Caco-2 (cell line): ENCODE measurements around the gene NRXN3. TPM values are rescaled to one million over a fixed set of nuclear protein-coding genes. Genes with fewer than 3 reads are reported as not detected.

Experiments
- BruUV-seq: library from RNA; stranded (reverse); fragments of 400-500 nt; replicated peaks from 2 replicates; lab custom pipeline; 2021; lab: Mats Ljungman, UMichigan
- CTCF ChIA-PET: fragments of 300-600 bp; sonication (Branson Sonifier 250); formaldehyde crosslinking; loops from one replicate; lab custom pipeline; 2022; ENCODE audit warnings: antibody characterized with exemption; lab: Charles Lee
- POLR2A ChIA-PET: fragments of 300-600 bp; sonication (Branson Sonifier 250); formaldehyde crosslinking; loops from one replicate; lab custom pipeline; 2022; ENCODE audit warnings: antibody characterized with exemption; lab: Charles Lee
- DNase-seq, 2 experiments: peaks; one replicate each; pipeline versions ENCODE4 v3.0.0 to v3.0.0-alpha.2; 2020 to 2022
- H3K27me3 ChIP-seq: replicated peaks from 2 replicates; pipeline ENCODE4 v1.6.0; 2011; ENCODE audit warnings: low read length; ENCODE audit not compliant: control insufficient read depth, insufficient read depth
- H3K36me3 ChIP-seq: 2 replicates; pipeline ENCODE4 v1.5.1; 2011; ENCODE audit warnings: low read length; ENCODE audit not compliant: control insufficient read depth, insufficient read depth
- H3K4me1 ChIP-seq: fragments of 250-450 bp; sonication (Bioruptor Pico); 2 replicates; pipeline ENCODE4 v1.5.1; 2020; ENCODE audit warnings: mild to moderate bottlenecking
- H3K4me3 ChIP-seq: 2 replicates; pipeline ENCODE4 v1.5.1; 2011; ENCODE audit warnings: low read depth, mild to moderate bottlenecking, control low read depth, low read length
- H3K9me3 ChIP-seq: fragments of 250-450 bp; sonication (Bioruptor Pico); 2 replicates; pipeline ENCODE4 v1.5.1; 2020; ENCODE audit warnings: mild to moderate bottlenecking, moderate library complexity
- H3K27ac Mint-ChIP-seq: one replicate; pipeline ENCODE4 v1.8.0; 2022; ENCODE audit warnings: mixed read lengths; ENCODE audit not compliant: unreplicated experiment
- H3K27me3 Mint-ChIP-seq: one replicate; pipeline ENCODE4 v1.8.0; 2022; ENCODE audit warnings: mixed read lengths; ENCODE audit not compliant: insufficient read depth, unreplicated experiment
- H3K36me3 Mint-ChIP-seq: one replicate; pipeline ENCODE4 v1.8.0; 2022; ENCODE audit warnings: mild to moderate bottlenecking, mixed read lengths; ENCODE audit not compliant: insufficient read depth, unreplicated experiment
- H3K4me1 Mint-ChIP-seq: one replicate; pipeline ENCODE4 v1.8.0; 2022; ENCODE audit warnings: low read depth, mixed read lengths; ENCODE audit not compliant: unreplicated experiment
- H3K4me3 Mint-ChIP-seq: one replicate; pipeline ENCODE4 v1.8.0; 2022; ENCODE audit warnings: mild to moderate bottlenecking, moderate library complexity, mixed read lengths; ENCODE audit not compliant: unreplicated experiment
- H3K9me3 Mint-ChIP-seq: one replicate; pipeline ENCODE4 v1.8.0; 2022; ENCODE audit warnings: mixed read lengths; ENCODE audit not compliant: unreplicated experiment
- CTCF ChIP-seq, 2 experiments: fragments of 200-600 bp in 1 of 2; IDR thresholded peaks; 1 replicate in 1 of 2; 2 replicates in 1 of 2; pipeline versions ENCODE4 v1.5.1 to v1.8.0; 2011 to 2022; ENCODE audit warnings: antibody characterized with exemption in 1 of 2, control low read depth in 1 of 2, inconsistent platforms in 1 of 2, low read depth in 1 of 2, low read length in 1 of 2, mild to moderate bottlenecking in 1 of 2, moderate library complexity in 1 of 2; ENCODE audit not compliant: insufficient read depth in 1 of 2, severe bottlenecking in 1 of 2, unreplicated experiment in 1 of 2
- intact Hi-C: fragments of 100-400 bp; cut with micrococcal nuclease; formaldehyde crosslinking; loops from one replicate; pipeline ENCODE4 v1.10.0; 2022; ENCODE audit not compliant: unreplicated experiment
- total RNA-seq: library from RNA; stranded (reverse); gene quantifications from 2 replicates; pipeline ENCODE4 v1.2.3, GENCODE V29; 2022

The NRXN3 gene
- total RNA-seq, 1 experiment from 2014 or later = 12.4 TPM

- no peaks in the 10 kb centered on the region for H3K36me3 Mint-ChIP-seq
- H3K9me3 ChIP-seq = no peaks in the 10 kb centered on the region
- peaks cover 5% of the 10 kb centered on the region for H3K4me1 Mint-ChIP-seq
- no TSS peak for BruUV-seq
- H3K27me3 Mint-ChIP-seq = no peaks in the 10 kb centered on the region
- H3K9me3 Mint-ChIP-seq = peaks cover 9% of the 10 kb centered on the region
- TF ChIP-seq CTCF (IDR thresholded peaks at IDR 0.05; ENCODE audit: insufficient read depth in 1 of 2, low read depth in 1 of 2, low read length in 1 of 2, severe bottlenecking in 1 of 2, unreplicated experiment in 1 of 2) = no peak
- DNase-seq = no peak
- no peaks in the 10 kb centered on the region for H3K36me3 ChIP-seq
- CTCF ChIA-PET = interaction anchor here (0.6 kb wide), 1 partner anchor 1334 kb away, joined by 3 read pairs; no protein-coding TSS in a partner anchor
- intact Hi-C loops = no loop called here
- no peak overlapping the region for H3K4me3 ChIP-seq
- POLR2A ChIA-PET = no interaction called here
- no peaks in the 10 kb centered on the region for H3K27me3 ChIP-seq
- H3K27ac Mint-ChIP-seq = no peak overlapping the region
- H3K4me1 ChIP-seq = no peaks in the 10 kb centered on the region
- no peak overlapping the region for H3K4me3 Mint-ChIP-seq
Observed at GRCh38 chr14:79658769-79659168, 1488.6 kb downstream of the NRXN3 start.

GRCh38 chr14:79660053-79660939 is 1490.1 kb downstream of the NRXN3 start:
- no TSS peak for BruUV-seq
- no peaks in the 10 kb centered on the region for H3K36me3 ChIP-seq
- Mint-ChIP-seq H3K4me1 (peaks cover 9% of the 10 kb centered on the region), H3K36me3 (no peaks in the 10 kb centered on the region), H3K27ac (no peak overlapping the region), H3K27me3 (no peaks in the 10 kb centered on the region), H3K4me3 (no peak overlapping the region), H3K9me3 (peaks cover 9% of the 10 kb centered on the region)
- POLR2A ChIA-PET = no interaction called here
- intact Hi-C loops = no loop called here
- no peak for DNase-seq
- no peak for TF ChIP-seq CTCF (IDR thresholded peaks at IDR 0.05; ENCODE audit: insufficient read depth in 1 of 2, low read depth in 1 of 2, low read length in 1 of 2, severe bottlenecking in 1 of 2, unreplicated experiment in 1 of 2)
- no peaks in the 10 kb centered on the region for H3K4me1 ChIP-seq
- CTCF ChIA-PET = no interaction called here
- H3K9me3 ChIP-seq = no peaks in the 10 kb centered on the region
- H3K27me3 ChIP-seq = no peaks in the 10 kb centered on the region
- no peak overlapping the region for H3K4me3 ChIP-seq

- H3K27me3 Mint-ChIP-seq = no peaks in the 10 kb centered on the region
- no peak for TF ChIP-seq CTCF (IDR thresholded peaks at IDR 0.05; ENCODE audit: insufficient read depth in 1 of 2, low read depth in 1 of 2, low read length in 1 of 2, severe bottlenecking in 1 of 2, unreplicated experiment in 1 of 2)
Observed at GRCh38 chr14:79661752-79662151, 1491.6 kb downstream of the NRXN3 start.

More at GRCh38 chr14:79661752-79662151, 1491.6 kb downstream of the NRXN3 start:
- Histone ChIP-seq H3K36me3 (no peaks in the 10 kb centered on the region), H3K9me3 (no peaks in the 10 kb centered on the region), H3K4me1 (no peaks in the 10 kb centered on the region), H3K27me3 (no peaks in the 10 kb centered on the region), H3K4me3 (no peak overlapping the region)
- intact Hi-C loops = no loop called here
- Mint-ChIP-seq H3K27ac (no peak overlapping the region), H3K36me3 (no peaks in the 10 kb centered on the region), H3K4me1 (peaks cover 9% of the 10 kb centered on the region), H3K4me3 (no peak overlapping the region), H3K9me3 (peaks cover 9% of the 10 kb centered on the region)
- CTCF ChIA-PET = no interaction called here
- DNase-seq = no peak
- POLR2A ChIA-PET = no interaction called here
- no TSS peak for BruUV-seq
